GM12872 (cell line): ENCODE results near the gene NPLOC4.

Experiments used
- TF ChIP-seq, protein P1 (sequence below): IDR thresholded peaks from 3 replicates; pipeline ENCODE4 v1.5.1; 2011; ENCODE audit warnings: low read depth, mild to moderate bottlenecking, low read length, moderate library complexity; ENCODE audit not compliant: insufficient read depth

The NPLOC4 gene

DNA sequence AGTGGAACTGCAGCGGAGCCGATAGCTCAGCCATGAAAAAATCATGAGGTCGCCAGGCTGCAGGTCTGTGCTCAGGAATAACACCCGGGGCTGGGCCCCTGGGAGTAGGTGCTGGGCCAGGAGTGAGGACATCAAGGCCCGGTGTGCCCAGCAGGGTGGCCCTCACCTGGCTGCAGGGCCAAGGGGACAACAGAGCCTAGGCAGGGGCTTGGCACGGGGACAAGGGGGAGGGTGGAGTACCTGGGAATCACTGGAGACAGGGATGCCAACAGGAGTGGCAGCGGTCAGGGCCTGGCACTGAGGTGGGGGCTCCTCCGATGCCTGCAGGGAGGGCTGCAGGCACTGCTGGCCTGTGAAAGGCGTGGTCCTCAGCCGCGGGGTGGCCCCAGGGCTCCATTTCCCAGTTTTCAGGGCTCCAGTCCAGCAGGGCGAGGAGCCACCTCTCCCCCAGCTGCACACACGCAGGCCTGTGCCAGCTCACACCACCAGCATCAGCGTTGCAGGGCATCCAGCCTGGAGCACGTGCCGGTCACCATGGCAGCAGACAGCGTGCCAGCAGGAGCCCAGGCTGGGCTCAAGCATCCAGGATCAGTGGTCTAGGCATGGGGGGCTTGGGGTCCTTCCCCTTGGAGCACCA is 113.4 kb downstream of the NPLOC4 start:
- TF ChIP-seq, protein P1, sequence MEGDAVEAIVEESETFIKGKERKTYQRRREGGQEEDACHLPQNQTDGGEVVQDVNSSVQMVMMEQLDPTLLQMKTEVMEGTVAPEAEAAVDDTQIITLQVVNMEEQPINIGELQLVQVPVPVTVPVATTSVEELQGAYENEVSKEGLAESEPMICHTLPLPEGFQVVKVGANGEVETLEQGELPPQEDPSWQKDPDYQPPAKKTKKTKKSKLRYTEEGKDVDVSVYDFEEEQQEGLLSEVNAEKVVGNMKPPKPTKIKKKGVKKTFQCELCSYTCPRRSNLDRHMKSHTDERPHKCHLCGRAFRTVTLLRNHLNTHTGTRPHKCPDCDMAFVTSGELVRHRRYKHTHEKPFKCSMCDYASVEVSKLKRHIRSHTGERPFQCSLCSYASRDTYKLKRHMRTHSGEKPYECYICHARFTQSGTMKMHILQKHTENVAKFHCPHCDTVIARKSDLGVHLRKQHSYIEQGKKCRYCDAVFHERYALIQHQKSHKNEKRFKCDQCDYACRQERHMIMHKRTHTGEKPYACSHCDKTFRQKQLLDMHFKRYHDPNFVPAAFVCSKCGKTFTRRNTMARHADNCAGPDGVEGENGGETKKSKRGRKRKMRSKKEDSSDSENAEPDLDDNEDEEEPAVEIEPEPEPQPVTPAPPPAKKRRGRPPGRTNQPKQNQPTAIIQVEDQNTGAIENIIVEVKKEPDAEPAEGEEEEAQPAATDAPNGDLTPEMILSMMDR: no peak

DNA sequence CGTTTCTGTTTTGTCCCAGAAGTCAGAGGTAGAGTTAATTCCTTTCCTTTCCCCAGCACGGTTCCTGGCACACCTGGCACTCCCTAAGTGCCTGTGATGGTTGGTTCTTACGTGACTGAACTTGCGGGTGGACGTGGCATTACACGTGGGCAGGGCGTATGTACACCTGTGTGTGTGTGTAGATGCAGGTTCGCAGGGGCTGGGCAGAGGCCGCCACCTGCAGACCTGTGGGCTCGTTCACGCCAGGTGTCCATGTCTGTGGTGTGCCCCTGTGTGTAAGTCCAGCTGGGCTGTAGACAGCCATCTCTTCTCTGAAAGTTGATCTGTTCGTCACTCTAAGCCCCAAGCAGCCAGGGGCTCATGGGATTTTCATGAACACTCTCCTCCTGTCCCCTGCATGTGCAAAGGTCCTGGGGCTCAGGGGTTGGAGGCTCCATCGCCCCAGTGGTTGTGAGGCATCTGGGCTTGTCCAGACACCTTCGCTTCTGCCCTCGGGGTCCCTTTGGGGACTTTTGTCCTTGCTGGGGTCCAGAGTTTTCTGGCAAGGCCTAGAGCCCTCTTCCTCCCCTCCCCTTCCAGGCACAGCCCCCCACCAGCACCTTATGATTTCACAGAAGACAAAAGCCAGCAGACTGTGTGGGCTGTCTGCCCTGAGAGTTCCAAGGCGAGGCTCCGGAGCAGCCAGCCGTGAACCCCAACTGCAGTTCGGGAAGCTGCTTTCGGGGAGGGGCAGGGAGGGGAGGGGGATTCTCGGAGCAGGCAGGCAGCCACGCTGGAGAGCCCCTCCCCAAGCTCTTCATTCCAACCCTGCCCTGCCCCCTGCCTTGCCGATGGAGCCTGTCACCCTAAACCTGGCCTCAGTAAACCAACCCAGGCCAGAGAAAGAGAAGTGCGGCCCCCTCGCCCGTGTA is 114.2 kb downstream of the NPLOC4 start:
- TF ChIP-seq, protein P1: no peak

DNA sequence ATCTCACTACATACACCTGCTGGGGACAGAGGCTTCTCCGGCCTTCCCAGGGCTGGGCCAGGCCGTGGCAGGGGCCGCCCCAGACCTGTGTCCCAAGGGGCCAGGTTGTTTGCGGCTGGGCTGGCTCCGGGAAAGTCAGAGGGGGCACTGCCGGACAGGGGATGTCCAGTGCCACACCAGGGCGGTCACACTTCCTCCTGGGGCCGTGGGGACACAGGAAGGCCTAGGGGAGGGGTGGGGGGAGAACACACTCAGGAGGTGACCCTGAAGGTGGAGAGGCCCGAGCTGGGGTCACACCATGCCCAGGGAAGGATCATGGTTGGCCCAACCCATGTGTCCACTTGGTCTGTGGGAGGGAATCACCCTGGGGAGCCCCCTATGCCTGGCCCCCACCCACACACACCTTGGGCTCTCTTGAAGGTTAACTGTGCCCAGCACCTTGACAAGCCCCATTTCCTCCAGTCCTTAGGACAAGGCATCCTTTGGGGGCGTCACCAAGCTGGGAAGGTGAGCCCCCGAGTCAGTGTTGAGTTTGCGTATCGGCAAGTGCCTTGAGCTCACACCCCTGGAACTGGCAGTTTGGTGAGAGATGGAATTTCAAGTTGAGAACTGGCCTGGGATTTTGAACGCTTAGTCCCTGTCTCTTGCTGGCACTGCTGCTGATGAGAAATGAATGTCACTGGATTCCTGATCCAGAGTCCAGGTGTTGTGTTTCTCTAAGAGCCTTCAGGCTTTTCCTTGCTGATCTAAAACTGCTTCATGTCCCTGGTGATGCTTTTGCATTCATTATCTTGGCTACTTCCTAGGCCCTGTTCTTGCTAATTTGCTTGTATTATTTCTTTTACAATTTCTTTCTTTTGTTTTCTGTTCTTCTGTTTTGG is 116.7 kb downstream of the NPLOC4 start:
- TF ChIP-seq, protein P1: no peak

DNA sequence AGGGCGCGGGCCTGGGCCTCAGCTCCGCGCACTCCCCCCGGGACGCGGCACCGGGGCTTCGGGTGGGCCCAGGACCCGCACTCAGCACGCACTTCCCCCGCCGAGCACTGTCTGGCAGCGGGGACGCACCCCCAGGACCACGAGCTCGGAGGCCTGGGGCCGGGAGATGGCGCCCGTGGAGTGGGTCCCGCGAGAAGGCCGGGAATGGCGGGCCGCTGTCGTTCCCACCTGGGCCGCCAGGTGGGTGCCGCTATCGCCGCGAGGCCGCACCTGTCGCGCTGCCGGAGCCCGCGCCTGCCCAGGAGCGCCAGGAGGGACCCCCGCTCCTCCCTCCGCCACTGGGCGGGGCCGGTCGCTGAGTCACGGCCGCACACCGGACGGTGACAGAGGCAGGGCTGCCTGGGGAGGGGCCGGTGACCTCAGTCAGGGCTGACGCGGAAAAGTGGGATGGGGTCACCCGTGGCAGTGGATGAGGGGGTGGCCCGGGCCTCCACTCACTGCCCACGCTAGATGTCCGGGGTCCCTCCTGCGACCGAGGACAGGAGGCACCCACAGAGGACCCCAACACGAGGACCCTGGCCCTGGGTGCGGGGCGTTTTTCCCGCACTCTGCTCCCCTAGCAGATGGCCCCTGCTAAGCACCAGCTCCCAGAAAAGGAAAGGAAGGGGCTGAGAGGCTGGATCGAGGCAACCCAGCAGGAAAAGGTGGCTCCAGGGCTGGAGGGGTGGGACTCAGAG is 117.5 kb downstream of the NPLOC4 start:
- TF ChIP-seq, protein P1: peak; percentile 68

DNA sequence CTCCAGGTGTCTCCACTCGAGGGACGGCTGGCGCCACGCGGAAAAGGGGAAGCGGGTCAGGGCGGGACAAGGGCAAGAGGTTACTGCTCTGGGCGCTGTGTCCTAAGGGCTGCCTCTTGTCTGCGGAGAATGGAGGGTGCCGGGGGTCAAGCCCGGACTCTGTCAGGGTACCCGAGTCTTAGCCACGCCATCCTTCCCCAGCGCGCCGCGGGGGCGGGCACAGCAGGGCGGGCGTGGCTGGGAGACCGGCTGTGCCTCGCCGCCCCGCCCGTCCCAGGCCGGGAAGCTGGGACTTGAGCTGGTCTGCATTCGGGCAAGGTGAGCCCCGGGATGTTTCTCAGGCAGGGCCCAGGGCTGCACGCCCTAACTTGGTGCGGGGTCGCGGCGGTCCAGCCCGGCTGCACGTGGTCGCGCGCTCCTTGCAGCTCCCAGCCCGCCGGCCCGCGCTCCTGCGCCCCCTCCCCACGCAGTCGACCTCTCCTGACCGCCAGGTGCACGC is 118.1 kb downstream of the NPLOC4 start:
- TF ChIP-seq, protein P1: no peak

DNA sequence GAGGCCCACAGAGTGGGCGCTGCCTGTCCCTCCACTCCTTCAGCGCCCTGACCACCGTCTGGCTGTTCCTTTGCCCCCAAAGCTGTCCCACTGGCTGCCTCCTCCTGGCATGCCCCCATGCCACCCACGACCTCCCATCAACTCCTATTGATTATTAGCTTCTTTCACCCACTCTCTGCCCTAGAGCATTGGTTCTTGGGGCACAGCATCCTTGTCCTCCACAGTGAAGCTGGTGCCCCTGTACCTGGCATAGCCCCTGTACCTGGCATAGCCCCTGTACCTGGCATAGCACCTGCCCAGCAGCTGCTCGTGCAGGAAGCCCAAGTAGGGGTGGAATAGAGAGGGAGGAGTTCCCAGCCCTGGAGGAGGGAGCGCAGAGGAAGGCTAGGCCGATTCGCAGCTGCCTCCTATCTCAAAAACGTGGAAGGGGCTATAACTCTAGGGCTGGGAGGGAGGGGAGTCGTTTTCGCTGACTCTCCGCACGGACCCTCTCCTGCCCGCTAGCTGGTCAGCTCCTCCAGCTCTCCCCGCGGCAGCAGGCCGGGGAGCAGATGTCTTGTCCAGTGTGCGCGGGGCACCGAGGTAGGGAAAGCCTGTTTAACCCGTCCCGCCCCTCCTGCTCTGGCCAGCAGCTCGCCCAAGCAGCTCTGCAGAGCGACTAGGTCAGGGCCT is 118.7 kb downstream of the NPLOC4 start:
- TF ChIP-seq, protein P1: no peak
